IMR-90 (cell line): Measurements from ENCODE around the gene PRR9. TPM values are rescaled to one million over a fixed set of nuclear protein-coding genes. Genes with fewer than 3 reads are reported as not detected.

Source experiments
- ATAC-seq: fragments of 200-7000 bp; cut with Tn5 transposase; 2 replicates; pipeline ENCODE4 v1.9.1; 2020; ENCODE audit warnings: low read depth, mild to moderate bottlenecking, moderate library complexity
- BruUV-seq: library from RNA; stranded (reverse); fragments of 400-500 nt; replicated peaks from 2 replicates; lab custom pipeline; 2021; lab: Mats Ljungman, UMichigan
- CTCF ChIA-PET: fragments of 300-600 bp; formaldehyde crosslinking; extraction: SDS; loops from one replicate; lab custom pipeline; 2021; ENCODE audit warnings: antibody characterized with exemption; lab: Yijun Ruan, JAX
- POLR2A ChIA-PET: fragments of 300-600 bp; sonication (Branson Sonifier 250); formaldehyde crosslinking; loops from one replicate; lab custom pipeline; 2022; ENCODE audit warnings: antibody characterized with exemption; ENCODE audit not compliant: unreplicated experiment; lab: Charles Lee
- DNase-seq: peaks from one replicate; pipeline ENCODE4 v3.0.0; 2013
- H2AFZ ChIP-seq: replicated peaks from 2 replicates; pipeline ENCODE3; 2013; ENCODE audit warnings: low read length, mild to moderate bottlenecking; ENCODE audit not compliant: poor library complexity
- H2AK5ac ChIP-seq: 2 replicates; pipeline ENCODE4 v1.6.1; 2013; ENCODE audit warnings: low read depth, low read length, inconsistent platforms
- H2AK9ac ChIP-seq: replicated peaks from 2 replicates; pipeline ENCODE3; 2013; ENCODE audit warnings: mild to moderate bottlenecking, low read depth, low read length, moderate library complexity; ENCODE audit not compliant: poor library complexity
- H2BK120ac ChIP-seq: 2 replicates; pipeline ENCODE4 v1.6.1; 2013; ENCODE audit warnings: low read depth, low read length, inconsistent platforms
- H2BK15ac ChIP-seq: 3 replicates; pipeline ENCODE4 v1.6.1; 2013; ENCODE audit warnings: low read depth, low read length, inconsistent platforms
- H2BK20ac ChIP-seq: 2 replicates; pipeline ENCODE4 v1.6.1; 2013; ENCODE audit warnings: low read depth, mild to moderate bottlenecking, inconsistent platforms, low read length, moderate library complexity
- H2BK5ac ChIP-seq: 2 replicates; pipeline ENCODE4 v1.6.1; 2013; ENCODE audit warnings: mild to moderate bottlenecking, low read depth, low read length, inconsistent platforms; ENCODE audit not compliant: poor library complexity, severe bottlenecking
- H3K14ac ChIP-seq: replicated peaks from 2 replicates; pipeline ENCODE4 v1.6.1; 2013; ENCODE audit warnings: low read depth, low read length, inconsistent platforms
- H3K18ac ChIP-seq: 2 replicates; pipeline ENCODE4 v1.6.1; 2013; ENCODE audit warnings: low read depth, low read length, control low read depth
- H3K23ac ChIP-seq: 2 replicates; pipeline ENCODE4 v1.6.1; 2013; ENCODE audit warnings: low read depth, low read length, inconsistent platforms
- H3K27ac ChIP-seq: 2 replicates; pipeline ENCODE4 v1.5.1; 2013; ENCODE audit warnings: mild to moderate bottlenecking, control low read depth, low read length; ENCODE audit not compliant: insufficient read depth
- H3K27me3 ChIP-seq: 2 replicates; pipeline ENCODE4 v1.6.1; 2013; ENCODE audit warnings: low read length; ENCODE audit not compliant: control insufficient read depth, insufficient read depth
- H3K36me3 ChIP-seq: 2 replicates; pipeline ENCODE4 v1.6.1; 2013; ENCODE audit warnings: low read length, mixed read lengths; ENCODE audit not compliant: control insufficient read depth, insufficient read depth
- H3K4ac ChIP-seq: 2 replicates; pipeline ENCODE4 v1.6.1; 2013; ENCODE audit warnings: low read depth, low read length, inconsistent platforms
- H3K4me1 ChIP-seq: 2 replicates; pipeline ENCODE4 v1.6.1; 2013; ENCODE audit warnings: low read length, mixed read lengths; ENCODE audit not compliant: control insufficient read depth, insufficient read depth
- H3K4me2 ChIP-seq: 2 replicates; pipeline ENCODE4 v1.6.1; 2013; ENCODE audit warnings: low read depth, mild to moderate bottlenecking, control low read depth, low read length, moderate library complexity
- H3K4me3 ChIP-seq: 2 replicates; pipeline ENCODE4 v1.5.1; 2013; ENCODE audit warnings: low read depth, mild to moderate bottlenecking, control low read depth, low read length, moderate library complexity; ENCODE audit not compliant: insufficient read depth
- H3K56ac ChIP-seq: 2 replicates; pipeline ENCODE4 v1.6.1; 2013; ENCODE audit warnings: low read length, inconsistent platforms; ENCODE audit not compliant: insufficient read depth; ENCODE audit errors: extremely low read depth
- H3K79me1 ChIP-seq, 2 experiments: 2 replicates each; pipeline ENCODE4 v1.6.1; 2013; ENCODE audit warnings: low read length in 2 of 2, inconsistent platforms in 1 of 2, low read depth in 1 of 2
- H3K9ac ChIP-seq: 2 replicates; pipeline ENCODE4 v1.6.1; 2013; ENCODE audit warnings: low read depth, low read length, control low read depth
- H3K9me1 ChIP-seq: 2 replicates; pipeline ENCODE4 v1.6.1; 2013; ENCODE audit warnings: low read length, inconsistent platforms; ENCODE audit not compliant: insufficient read depth
- H3K9me3 ChIP-seq: 2 replicates; pipeline ENCODE4 v1.6.1; 2013; ENCODE audit warnings: low read length; ENCODE audit not compliant: control insufficient read depth, insufficient read depth
- H4K20me1 ChIP-seq: 2 replicates; pipeline ENCODE4 v1.6.1; 2013; ENCODE audit warnings: low read length, inconsistent platforms; ENCODE audit not compliant: insufficient read depth
- H4K5ac ChIP-seq: 2 replicates; pipeline ENCODE4 v1.6.1; 2013; ENCODE audit warnings: mild to moderate bottlenecking, low read depth, low read length, control low read depth
- H4K8ac ChIP-seq, 2 experiments: 2 replicates each; pipeline ENCODE4 v1.6.1; 2013; ENCODE audit warnings: low read depth in 2 of 2, low read length in 2 of 2, control low read depth in 1 of 2, inconsistent platforms in 1 of 2
- H4K91ac ChIP-seq: 2 replicates; pipeline ENCODE4 v1.6.1; 2013; ENCODE audit warnings: low read depth, low read length, inconsistent platforms; ENCODE audit not compliant: insufficient read depth
- BHLHE40 ChIP-seq: fragments of 150-350 bp; IDR thresholded peaks from 2 replicates; pipeline ENCODE4 v1.6.1; 2016; ENCODE audit warnings: mild to moderate bottlenecking, low read depth, low read length
- CEBPB ChIP-seq: IDR thresholded peaks from 2 replicates; pipeline ENCODE4 v1.6.1; 2012; ENCODE audit warnings: low read depth, low read length, improper control_type of control experiment
- CHD1 ChIP-seq: IDR thresholded peaks from 2 replicates; pipeline ENCODE4 v1.6.1; 2012; ENCODE audit warnings: low read depth, low read length, improper control_type of control experiment
- CTCF ChIP-seq: conservative IDR thresholded peaks from 2 replicates; pipeline ENCODE4 v1.5.1; 2012; ENCODE audit warnings: mild to moderate bottlenecking, low read depth, low read length, improper control_type of control experiment
- FOS ChIP-seq: fragments of 150-350 bp; IDR thresholded peaks from 2 replicates; pipeline ENCODE4 v1.6.1; 2016; ENCODE audit warnings: low read depth, low read length
- MAFK ChIP-seq: IDR thresholded peaks from 2 replicates; pipeline ENCODE4 v1.6.1; 2012; ENCODE audit warnings: low read depth, low read length, improper control_type of control experiment
- MAZ ChIP-seq: IDR thresholded peaks from 2 replicates; pipeline ENCODE4 v1.6.1; 2012; ENCODE audit warnings: low read depth, mild to moderate bottlenecking, low read length, improper control_type of control experiment, moderate library complexity, borderline replicate concordance
- MXI1 ChIP-seq: IDR thresholded peaks from 2 replicates; pipeline ENCODE4 v1.6.1; 2012; ENCODE audit warnings: low read depth, mild to moderate bottlenecking, low read length, moderate library complexity, borderline replicate concordance
- NFE2L2 ChIP-seq: fragments of 150-350 bp; IDR thresholded peaks from 2 replicates; pipeline ENCODE4 v1.6.1; 2016; ENCODE audit warnings: low read depth, mild to moderate bottlenecking, low read length
- POLR2A ChIP-seq: IDR thresholded peaks from 2 replicates; pipeline ENCODE4 v1.6.1; 2012; ENCODE audit warnings: mild to moderate bottlenecking, low read depth, low read length
- RAD21 ChIP-seq: IDR thresholded peaks from 2 replicates; pipeline ENCODE4 v1.6.1; 2012; ENCODE audit warnings: low read length, improper control_type of control experiment
- RCOR1 ChIP-seq: IDR thresholded peaks from 2 replicates; pipeline ENCODE4 v1.6.1; 2012; ENCODE audit warnings: mild to moderate bottlenecking, low read length, improper control_type of control experiment; ENCODE audit not compliant: insufficient replicate concordance
- RFX5 ChIP-seq: IDR thresholded peaks from 2 replicates; pipeline ENCODE4 v1.8.0; 2012; ENCODE audit warnings: low read depth, mild to moderate bottlenecking, low read length, moderate library complexity
- SMC3 ChIP-seq: fragments of 150-350 bp; IDR thresholded peaks from 2 replicates; pipeline ENCODE4 v1.6.1; 2016; ENCODE audit warnings: low read depth, mild to moderate bottlenecking, antibody characterized with exemption, low read length, moderate library complexity
- WGBS, 2 experiments: methylation state at CpG; one replicate each; pipeline versions ENCODE4 v1.1.5 to v1.1.7; 2013; ENCODE audit warnings: missing lambda C conversion rate in 2 of 2; ENCODE audit not compliant: insufficient read length in 1 of 2; ENCODE audit errors: extremely low coverage in 2 of 2; 5-methylcytosine and 5-hydroxymethylcytosine counted together
- dilution Hi-C: fragments of 300-500 bp; cut with HindIII; formaldehyde crosslinking; loops from one replicate; pipeline ENCODE4 v1.14.3; 2018; ENCODE audit warnings: low sequenced_read_pairs; ENCODE audit not compliant: unreplicated experiment
- in situ Hi-C: fragments of 300-500 bp; cut with MboI; formaldehyde crosslinking; loops from 3 replicates; pipeline ENCODE4 v1.14.3; 2019; ENCODE audit warnings: low sequenced_read_pairs, inconsistent platforms, mixed read lengths
- intact Hi-C: fragments of 100-400 bp; cut with micrococcal nuclease; formaldehyde crosslinking; loops from 2 replicates; pipeline ENCODE4 v1.10.0; 2022
- polyA plus RNA-seq, 3 experiments: library from polyadenylated mRNA; depleted of rRNA; stranded (reverse); fragments of >200 nt; gene quantifications; 2 replicates each; pipeline ENCODE4 v1.2.3, GENCODE V29; 2012; ENCODE audit warnings: low replicate concordance in 1 of 3
- total RNA-seq: library from RNA; depleted of rRNA; stranded (reverse); fragments of >200 nt; gene quantifications from 2 replicates; pipeline ENCODE4 v1.2.3, GENCODE V29; 2012
- TF ChIP-seq, protein P1 (sequence below): fragments of 150-350 bp; IDR thresholded peaks from 2 replicates; pipeline ENCODE4 v1.6.1; 2017; ENCODE audit warnings: mild to moderate bottlenecking, antibody characterized with exemption, low read length, low read depth

PRR9 gene
- total and polyA plus RNA-seq, 2 of the 4 experiments (the other 2 are of a cell fraction): not detected

DNA sequence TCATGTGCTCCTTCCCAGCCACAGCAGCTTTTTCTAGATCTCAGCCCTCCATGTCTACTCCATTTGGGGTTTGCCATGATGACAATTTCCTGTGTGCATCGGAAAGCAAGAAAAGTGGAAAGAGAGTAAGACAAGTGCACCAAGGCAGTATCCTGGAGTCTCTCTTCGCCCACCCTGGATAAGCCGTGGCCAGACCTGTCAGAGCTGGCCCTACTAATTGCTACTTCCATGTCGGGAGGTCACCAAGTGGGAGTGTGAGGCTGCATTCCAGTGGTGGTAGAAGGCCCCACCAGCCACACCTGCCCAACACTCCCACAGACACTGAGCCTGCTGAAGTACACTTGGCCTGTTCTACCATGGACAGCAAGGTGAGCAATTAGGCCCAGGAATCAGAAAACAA is 28.1 kb downstream of the PRR9 start:
- no peak overlapping the region for H3K4me3 ChIP-seq
- no peak overlapping the region for H2AK9ac ChIP-seq
- H4K91ac ChIP-seq: no peak overlapping the region
- H4K8ac ChIP-seq: no peak overlapping the region
- no peak overlapping the region for H2AFZ ChIP-seq
- no peak for DNase-seq
- no peaks in the 10 kb centered on the region for H3K27me3 ChIP-seq
- H3K9me3 ChIP-seq: no peaks in the 10 kb centered on the region
- H3K79me1 ChIP-seq: no peaks in the 10 kb centered on the region
- H3K23ac ChIP-seq: no peak overlapping the region
- H3K9me1 ChIP-seq: no peaks in the 10 kb centered on the region
- no peak for ATAC-seq
- POLR2A ChIA-PET: no interaction called here
- H2BK120ac ChIP-seq: no peak overlapping the region
- no peak overlapping the region for H4K5ac ChIP-seq
- H2BK15ac ChIP-seq: no peak overlapping the region
- H3K36me3 ChIP-seq: no peaks in the 10 kb centered on the region
- no peak overlapping the region for H3K18ac ChIP-seq
- H2BK5ac ChIP-seq: no peak overlapping the region
- CTCF ChIA-PET: no interaction called here
- intact Hi-C loops (no loop called here), dilution Hi-C loops (no loop called here), in situ Hi-C loops (no loop called here)
- no peak overlapping the region for H3K4me2 ChIP-seq
- no peak overlapping the region for H3K14ac ChIP-seq
- H2AK5ac ChIP-seq: no peak overlapping the region
- H3K27ac ChIP-seq: no peak overlapping the region
- no peaks in the 10 kb centered on the region for H4K20me1 ChIP-seq
- TF ChIP-seq RCOR1 (no peak), NFE2L2 (no peak), MAZ (no peak), RFX5 (no peak), FOS (no peak), CTCF (no peak), CHD1 (no peak), POLR2A (no peak), CEBPB (no peak), RAD21 (no peak), SMC3 (no peak), BHLHE40 (no peak), MXI1 (no peak), MAFK (no peak)
- TF ChIP-seq, protein P1, sequence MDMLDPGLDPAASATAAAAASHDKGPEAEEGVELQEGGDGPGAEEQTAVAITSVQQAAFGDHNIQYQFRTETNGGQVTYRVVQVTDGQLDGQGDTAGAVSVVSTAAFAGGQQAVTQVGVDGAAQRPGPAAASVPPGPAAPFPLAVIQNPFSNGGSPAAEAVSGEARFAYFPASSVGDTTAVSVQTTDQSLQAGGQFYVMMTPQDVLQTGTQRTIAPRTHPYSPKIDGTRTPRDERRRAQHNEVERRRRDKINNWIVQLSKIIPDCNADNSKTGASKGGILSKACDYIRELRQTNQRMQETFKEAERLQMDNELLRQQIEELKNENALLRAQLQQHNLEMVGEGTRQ: no peak
- H3K9ac ChIP-seq: no peak overlapping the region
- no peak overlapping the region for H2BK20ac ChIP-seq
- no CpG with 5 or more reads among the region's 4 CpGs for WGBS, 2 experiments
- no peak overlapping the region for H3K56ac ChIP-seq
- no peak overlapping the region for H3K4ac ChIP-seq
- no TSS peak for BruUV-seq
- no peaks in the 10 kb centered on the region for H3K4me1 ChIP-seq
